Cardiac muscle cell (in vitro differentiated cells and primary cell): ENCODE measurements around the gene ZCCHC2. TPM values are rescaled to one million over a fixed set of nuclear protein-coding genes. Genes with fewer than 3 reads are reported as not detected.

Source experiments
- DNase-seq, 2 donors: peaks; one replicate each; pipeline versions ENCODE4 v3.0.0 to v3.0.0-alpha.2; 2010 to 2017; ENCODE audit warnings: low read depth in 1 of 2, low spot score in 1 of 2
- H3K27ac ChIP-seq: fragments of 200-600 bp; sonication (generic); 2 replicates; pipeline ENCODE4 v1.5.1; 2016
- H3K27me3 ChIP-seq: fragments of 200-600 bp; sonication (generic); 2 replicates; pipeline ENCODE4 v1.6.0; 2016; ENCODE audit warnings: control low read depth
- H3K36me3 ChIP-seq: fragments of 200-600 bp; sonication (generic); 2 replicates; pipeline ENCODE4 v1.5.1; 2016; ENCODE audit warnings: control low read depth
- H3K4me1 ChIP-seq: fragments of 200-600 bp; sonication (generic); 2 replicates; pipeline ENCODE4 v1.8.1; 2017; ENCODE audit warnings: low read depth, mild to moderate bottlenecking, mixed run types
- H3K4me3 ChIP-seq: fragments of 200-600 bp; sonication (generic); 2 replicates; pipeline ENCODE4 v1.5.1; 2016; ENCODE audit warnings: mild to moderate bottlenecking
- H3K9me3 ChIP-seq: fragments of 200-600 bp; sonication (generic); 2 replicates; pipeline ENCODE4 v1.5.1; 2017; ENCODE audit warnings: low read depth, mild to moderate bottlenecking, control low read depth
- polyA plus RNA-seq: library from polyadenylated mRNA; unstranded; fragments of >200 nt; fragmentation: Nextera tagmentation; extraction: Ambion mirVana; gene quantifications from 2 replicates; pipeline ENCODE4 v1.2.1, GENCODE V29; 2016
- total RNA-seq: library from RNA; depleted of rRNA; stranded (reverse); fragments of >200 nt; gene quantifications from 2 replicates; pipeline ENCODE4 v1.2.3, GENCODE V29; 2016
- TF ChIP-seq, protein P1 (sequence below): IDR thresholded peaks from 2 replicates; pipeline ENCODE4 v1.5.1; 2012; ENCODE audit warnings: low read depth, mild to moderate bottlenecking, low read length

The ZCCHC2 gene
- total and polyA plus RNA-seq, 2 experiments from 2014 or later = 2.1 to 25.2 TPM

DNA sequence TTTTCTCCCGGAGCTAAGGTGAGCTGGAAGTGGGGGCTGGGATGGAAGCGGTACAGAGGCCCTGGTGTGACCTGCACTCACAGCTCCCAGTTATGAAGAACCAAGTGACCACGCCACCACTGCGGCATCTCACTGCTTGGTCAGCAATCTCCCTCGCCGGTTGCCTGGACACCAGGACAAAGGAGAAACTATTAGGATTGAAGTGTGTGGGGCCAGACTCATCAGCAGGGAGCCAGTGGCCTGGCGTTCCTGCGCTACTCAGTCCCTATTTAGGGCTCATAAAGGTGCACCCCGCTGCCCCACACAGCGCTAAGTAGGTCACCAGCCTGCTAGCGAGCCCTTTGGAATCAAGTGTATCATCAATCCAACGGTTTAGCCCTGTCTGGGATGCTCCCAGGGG, 82.9 kb downstream of the ZCCHC2 start:
- Histone ChIP-seq H3K9me3 (no peaks in the 10 kb centered on the region), H3K27me3 (no peaks in the 10 kb centered on the region), H3K4me3 (no peak overlapping the region), H3K27ac (no peak overlapping the region), H3K36me3 (no peaks in the 10 kb centered on the region), H3K4me1 (no peaks in the 10 kb centered on the region)
- TF ChIP-seq, protein P1, sequence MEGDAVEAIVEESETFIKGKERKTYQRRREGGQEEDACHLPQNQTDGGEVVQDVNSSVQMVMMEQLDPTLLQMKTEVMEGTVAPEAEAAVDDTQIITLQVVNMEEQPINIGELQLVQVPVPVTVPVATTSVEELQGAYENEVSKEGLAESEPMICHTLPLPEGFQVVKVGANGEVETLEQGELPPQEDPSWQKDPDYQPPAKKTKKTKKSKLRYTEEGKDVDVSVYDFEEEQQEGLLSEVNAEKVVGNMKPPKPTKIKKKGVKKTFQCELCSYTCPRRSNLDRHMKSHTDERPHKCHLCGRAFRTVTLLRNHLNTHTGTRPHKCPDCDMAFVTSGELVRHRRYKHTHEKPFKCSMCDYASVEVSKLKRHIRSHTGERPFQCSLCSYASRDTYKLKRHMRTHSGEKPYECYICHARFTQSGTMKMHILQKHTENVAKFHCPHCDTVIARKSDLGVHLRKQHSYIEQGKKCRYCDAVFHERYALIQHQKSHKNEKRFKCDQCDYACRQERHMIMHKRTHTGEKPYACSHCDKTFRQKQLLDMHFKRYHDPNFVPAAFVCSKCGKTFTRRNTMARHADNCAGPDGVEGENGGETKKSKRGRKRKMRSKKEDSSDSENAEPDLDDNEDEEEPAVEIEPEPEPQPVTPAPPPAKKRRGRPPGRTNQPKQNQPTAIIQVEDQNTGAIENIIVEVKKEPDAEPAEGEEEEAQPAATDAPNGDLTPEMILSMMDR = no peak
- no peak for DNase-seq

DNA sequence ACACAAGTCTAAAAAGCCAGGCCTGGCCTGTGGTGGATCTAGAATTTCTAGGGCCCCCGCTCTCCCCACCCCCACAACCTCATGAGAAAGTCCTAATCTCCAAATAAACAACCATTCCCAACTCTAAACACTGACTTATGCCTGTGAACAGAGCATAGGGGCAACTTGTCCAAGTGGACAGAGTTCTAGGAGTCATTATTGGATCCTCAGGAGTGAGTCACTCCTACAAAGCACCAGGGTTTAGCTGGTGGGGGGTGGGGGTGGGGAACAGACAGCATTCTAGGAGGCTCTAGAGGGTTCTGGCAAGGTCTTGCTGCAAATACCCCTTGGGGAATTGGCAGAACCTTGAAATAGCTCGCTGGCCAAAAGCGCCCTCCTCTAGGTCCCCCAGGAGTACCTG, 83.3 kb downstream of the ZCCHC2 start:
- TF ChIP-seq, protein P1 = no peak
- no peaks in the 10 kb centered on the region for H3K9me3 ChIP-seq

DNA sequence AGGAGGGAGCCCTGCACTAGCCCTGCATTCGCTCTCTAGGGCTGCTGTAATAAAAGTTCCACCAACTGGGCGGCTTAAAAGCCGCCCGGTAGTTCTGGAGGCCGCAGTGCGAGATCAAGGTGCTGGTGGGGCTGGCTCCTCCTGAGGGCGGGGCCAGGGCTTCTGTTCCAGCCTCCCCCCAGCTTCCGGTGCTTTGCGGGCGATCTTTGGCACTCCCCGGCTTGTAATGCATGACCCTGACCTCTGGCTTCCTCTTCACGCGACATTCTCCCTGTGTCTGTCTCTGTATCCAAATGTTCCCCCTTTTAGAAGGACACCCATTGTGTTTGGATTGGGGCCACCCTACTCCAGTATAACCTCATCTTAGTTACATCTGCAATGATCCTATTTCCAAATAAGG, 84.5 kb downstream of the ZCCHC2 start:
- Histone ChIP-seq H3K27me3 (no peaks in the 10 kb centered on the region), H3K4me1 (no peaks in the 10 kb centered on the region), H3K36me3 (no peaks in the 10 kb centered on the region), H3K4me3 (no peak overlapping the region), H3K9me3 (no peaks in the 10 kb centered on the region), H3K27ac (no peak overlapping the region)
- DNase-seq = no peak
- TF ChIP-seq, protein P1 = no peak

More for the DNA sequence above, 83.3 kb downstream of the ZCCHC2 start:
- no peaks in the 10 kb centered on the region for H3K36me3 ChIP-seq
- no peaks in the 10 kb centered on the region for H3K27me3 ChIP-seq
- no peak overlapping the region for H3K4me3 ChIP-seq
- DNase-seq = no peak
- H3K4me1 ChIP-seq = no peaks in the 10 kb centered on the region
- H3K27ac ChIP-seq = no peak overlapping the region

DNA sequence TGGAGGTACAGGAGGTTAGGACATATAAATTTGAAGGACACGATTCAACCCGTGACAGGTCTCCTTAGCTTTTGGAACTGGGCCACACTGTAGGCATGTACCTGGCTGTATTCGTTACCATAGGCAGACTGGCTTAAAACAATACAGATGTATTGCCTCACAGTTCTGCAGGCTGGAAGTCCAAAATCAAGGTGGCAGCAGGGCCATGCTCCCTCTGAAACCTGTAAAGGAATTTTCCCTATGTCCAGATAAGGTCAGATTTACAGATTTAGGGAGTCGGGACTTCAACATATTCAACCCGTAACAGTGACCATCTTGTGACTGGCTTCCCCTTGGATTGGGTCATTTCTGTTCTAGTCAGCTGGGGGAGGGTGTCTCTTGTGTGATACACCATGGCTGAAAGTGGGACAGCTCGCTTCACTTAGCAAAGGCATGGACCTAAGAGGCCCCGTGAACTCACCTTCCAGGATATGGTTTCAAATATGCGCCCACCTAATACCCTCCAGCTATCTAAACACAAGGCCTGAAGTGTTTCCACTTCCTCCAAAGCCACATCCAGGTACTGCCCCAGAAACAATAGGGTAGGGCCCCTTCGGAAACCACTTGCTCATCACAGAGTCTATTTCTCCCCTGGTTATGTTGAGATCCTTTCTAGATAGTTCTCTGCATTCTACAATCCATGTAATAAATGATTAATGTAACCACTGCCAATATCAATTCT, 85.0 kb downstream of the ZCCHC2 start:
- H3K36me3 ChIP-seq = no peaks in the 10 kb centered on the region
- H3K9me3 ChIP-seq = no peaks in the 10 kb centered on the region
- H3K4me1 ChIP-seq = no peaks in the 10 kb centered on the region
- no peak overlapping the region for H3K27ac ChIP-seq
- H3K27me3 ChIP-seq = no peaks in the 10 kb centered on the region
- TF ChIP-seq, protein P1 = no peak
- no peak for DNase-seq
- no peak overlapping the region for H3K4me3 ChIP-seq

DNA sequence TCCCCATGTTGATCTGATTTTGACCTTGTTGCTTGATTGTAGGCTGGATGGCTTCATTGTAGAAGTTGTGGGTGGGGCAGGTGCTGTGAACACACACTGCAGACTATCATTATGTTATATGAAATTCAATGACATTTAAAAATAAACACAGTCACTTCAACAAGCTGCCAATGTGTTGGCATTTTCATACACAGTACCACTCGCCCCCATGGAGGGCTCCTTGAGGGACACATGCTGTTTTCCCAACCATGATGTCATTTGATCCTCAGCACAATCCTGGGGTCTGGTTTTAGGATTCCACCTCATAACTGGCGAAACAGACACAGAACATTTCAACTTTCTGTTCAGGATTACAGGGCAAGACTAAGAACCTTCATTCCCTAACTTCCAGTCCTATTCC, 86.9 kb downstream of the ZCCHC2 start:
- no peaks in the 10 kb centered on the region for H3K36me3 ChIP-seq
- TF ChIP-seq, protein P1 = no peak
- H3K9me3 ChIP-seq = no peaks in the 10 kb centered on the region
- DNase-seq = no peak
- no peak overlapping the region for H3K27ac ChIP-seq
- H3K4me1 ChIP-seq = no peaks in the 10 kb centered on the region
- no peaks in the 10 kb centered on the region for H3K27me3 ChIP-seq
- H3K4me3 ChIP-seq = no peak overlapping the region
